Keratinocyte (primary cell): ENCODE data around the gene HELZ. TPM values are rescaled to one million over a fixed set of nuclear protein-coding genes. Genes with fewer than 3 reads are reported as not detected.

Experiments used
- DNase-seq: peaks from one replicate; pipeline ENCODE4 v3.0.0-alpha.2; 2011; ENCODE audit warnings: low read depth, missing footprints, low spot score
- FAIRE-seq: peaks from 2 replicates; lab custom pipeline; 2011; peaks lifted over from hg19 to GRCh38; lab: Jason Lieb, UNC
- H2AFZ ChIP-seq: 2 replicates; pipeline ENCODE4 v1.6.0; 2012; ENCODE audit warnings: low read length, control low read depth, inconsistent platforms; ENCODE audit not compliant: control insufficient read depth
- H3K27ac ChIP-seq: 2 replicates; pipeline ENCODE4 v1.5.1; 2011; ENCODE audit warnings: low read length; ENCODE audit not compliant: control insufficient read depth, insufficient read depth
- H3K27me3 ChIP-seq: 3 replicates; pipeline ENCODE4 v1.6.0; 2011; ENCODE audit warnings: low read length; ENCODE audit not compliant: control insufficient read depth, insufficient read depth; ENCODE audit errors: extremely low read depth
- H3K36me3 ChIP-seq, 2 experiments: 2 replicates in 1 of 2; 3 replicates in 1 of 2; pipeline ENCODE4 v1.5.1; 2011; ENCODE audit warnings: low read length in 2 of 2, mild to moderate bottlenecking in 1 of 2; ENCODE audit not compliant: control insufficient read depth in 2 of 2, insufficient read depth in 2 of 2; ENCODE audit errors: extremely low read depth in 1 of 2
- H3K4me1 ChIP-seq: 3 replicates; pipeline ENCODE4 v1.5.1; 2011; ENCODE audit warnings: low read length; ENCODE audit not compliant: control insufficient read depth, insufficient read depth; ENCODE audit errors: extremely low read depth
- H3K4me2 ChIP-seq: 3 replicates; pipeline ENCODE4 v1.6.0; 2011; ENCODE audit warnings: low read depth, low read length; ENCODE audit not compliant: control insufficient read depth, insufficient read depth; ENCODE audit errors: extremely low read depth
- H3K4me3 ChIP-seq, 3 experiments: fragments of 200-600 bp in 1 of 3; sonication (generic) in 1 of 3; 2 replicates in 2 of 3; 3 replicates in 1 of 3; pipeline ENCODE4 v1.5.1; 2011 to 2016; ENCODE audit warnings: low read length in 3 of 3, mild to moderate bottlenecking in 3 of 3, control low read depth in 2 of 3, inconsistent platforms in 1 of 3, low read depth in 1 of 3, mixed read lengths in 1 of 3, mixed run types in 1 of 3, moderate library complexity in 1 of 3; ENCODE audit not compliant: control insufficient read depth in 2 of 3, insufficient read depth in 2 of 3; ENCODE audit errors: extremely low read depth in 1 of 3
- H3K79me2 ChIP-seq: 2 replicates; pipeline ENCODE4 v1.6.0; 2012; ENCODE audit warnings: low read length; ENCODE audit not compliant: control insufficient read depth, insufficient read depth
- H3K9ac ChIP-seq: 3 replicates; pipeline ENCODE4 v1.6.0; 2011; ENCODE audit warnings: low read length; ENCODE audit not compliant: control insufficient read depth, insufficient read depth; ENCODE audit errors: extremely low read depth
- H3K9me1 ChIP-seq: 3 replicates; pipeline ENCODE4 v1.6.0; 2011; ENCODE audit warnings: low read length; ENCODE audit not compliant: control insufficient read depth, insufficient read depth; ENCODE audit errors: extremely low read depth
- H3K9me3 ChIP-seq: 2 replicates; pipeline ENCODE4 v1.5.1; 2012; ENCODE audit warnings: low read depth, low read length; ENCODE audit not compliant: control insufficient read depth
- H4K20me1 ChIP-seq: 3 replicates; pipeline ENCODE4 v1.6.0; 2011; ENCODE audit warnings: low read length; ENCODE audit not compliant: control insufficient read depth, insufficient read depth; ENCODE audit errors: extremely low read depth
- CTCF ChIP-seq, 3 experiments: IDR thresholded peaks in 1 of 3; conservative IDR thresholded peaks in 1 of 3; optimal IDR thresholded peaks in 1 of 3; 2 replicates in 2 of 3; 3 replicates in 1 of 3; pipeline versions ENCODE3 to v1.5.1; 2011; ENCODE audit warnings: low read length in 3 of 3, mild to moderate bottlenecking in 3 of 3, moderate library complexity in 2 of 3, control low read depth in 1 of 3, inconsistent platforms in 1 of 3; ENCODE audit not compliant: insufficient read depth in 2 of 3; ENCODE audit errors: extremely low read depth in 1 of 3
- EZH2 ChIP-seq: IDR thresholded peaks from one replicate; pipeline ENCODE4 v1.6.1; 2012; ENCODE audit warnings: inconsistent platforms, mild to moderate bottlenecking, low read length, moderate library complexity
- dilution Hi-C: fragments of 300-500 bp; cut with MboI; formaldehyde crosslinking; loops from one replicate; pipeline ENCODE4 v1.7.0; 2020; ENCODE audit warnings: low sequenced_read_pairs; ENCODE audit not compliant: extremely low pct_ligation_motif_present
- polyA plus RNA-seq, 5 experiments: library from polyadenylated mRNA; depleted of rRNA in 3 of 5; stranded (reverse) in 3 of 5; stranded (forward) in 1 of 5; unstranded in 1 of 5; fragments of >200 nt; gene quantifications; 1 replicate in 1 of 5; 2 replicates in 3 of 5; 3 replicates in 1 of 5; pipeline versions ENCODE4 v1.2.1 to v1.2.3, GENCODE V29; 2011 to 2012; ENCODE audit warnings: missing spikeins in 2 of 5, low read depth in 1 of 5, low replicate concordance in 1 of 5

Gene HELZ
- polyA plus RNA-seq, 1 donor (not counting 4 experiments of a cell fraction or from before 2014, with no cell fraction given), result 18.2 TPM

- Histone ChIP-seq H3K4me1 (no peaks in the 10 kb centered on the region), H3K9ac (no peak overlapping the region), H2AFZ (no peak overlapping the region), H3K9me3 (no peaks in the 10 kb centered on the region), H3K4me2 (no peak overlapping the region), H3K4me3 (no peak overlapping the region), H3K27ac (no peak overlapping the region), H3K9me1 (no peaks in the 10 kb centered on the region), H3K36me3 (no peaks in the 10 kb centered on the region), H3K79me2 (no peaks in the 10 kb centered on the region), H4K20me1 (no peaks in the 10 kb centered on the region), H3K27me3 (peaks cover 6% of the 10 kb centered on the region)
- dilution Hi-C loops, result no loop called here
- no peak for DNase-seq
- no peak for FAIRE-seq
- TF ChIP-seq CTCF (optimal IDR thresholded peaks at IDR 0.05 in 1 of 3, IDR thresholded peaks at IDR 0.05 in 1 of 3, conservative IDR thresholded peaks at IDR 0.05 in 1 of 3; ENCODE audit: extremely low read depth in 1 of 3, insufficient read depth in 2 of 3, low read length in 3 of 3), result no peak
- no peak for TF ChIP-seq EZH2
Measured at GRCh38 chr17:67030641-67031040, 214.4 kb downstream of the HELZ start.

GRCh38 chr17:67027031-67027628, 217.9 kb downstream of the HELZ start:
- H4K20me1 ChIP-seq, result no peaks in the 10 kb centered on the region
- no peaks in the 10 kb centered on the region for H3K4me1 ChIP-seq
- H3K4me2 ChIP-seq, result no peak overlapping the region
- no peaks in the 10 kb centered on the region for H3K9me3 ChIP-seq
- H3K36me3 ChIP-seq, result no peaks in the 10 kb centered on the region
- H3K4me3 ChIP-seq, result no peak overlapping the region
- no peak for TF ChIP-seq CTCF (optimal IDR thresholded peaks at IDR 0.05 in 1 of 3, IDR thresholded peaks at IDR 0.05 in 1 of 3, conservative IDR thresholded peaks at IDR 0.05 in 1 of 3; ENCODE audit: extremely low read depth in 1 of 3, insufficient read depth in 2 of 3, low read length in 3 of 3)
- no peak for TF ChIP-seq EZH2
- no peak overlapping the region for H3K27ac ChIP-seq
- H3K27me3 ChIP-seq, result peaks cover 6% of the 10 kb centered on the region
- H3K9me1 ChIP-seq, result no peaks in the 10 kb centered on the region
- DNase-seq, result no peak
- no peak overlapping the region for H2AFZ ChIP-seq
- no peak for FAIRE-seq
- dilution Hi-C loops, result no loop called here
- no peak overlapping the region for H3K9ac ChIP-seq
- no peaks in the 10 kb centered on the region for H3K79me2 ChIP-seq
